GM18951 (cell line): Measurements from ENCODE around the gene FATE1.

Experiments
- POLR2A ChIP-seq: IDR thresholded peaks from 4 replicates; pipeline ENCODE4 v1.6.1; 2011; ENCODE audit warnings: mild to moderate bottlenecking; ENCODE audit not compliant: insufficient read length, insufficient read depth; ENCODE audit errors: extremely low read depth
- in situ Hi-C: fragments of 300-500 bp; cut with MboI; formaldehyde crosslinking; loops from one replicate; pipeline ENCODE4 v1.12.0; 2022; ENCODE audit warnings: low sequenced_read_pairs, mixed read lengths, inconsistent platforms; ENCODE audit not compliant: unreplicated experiment

The FATE1 gene

DNA sequence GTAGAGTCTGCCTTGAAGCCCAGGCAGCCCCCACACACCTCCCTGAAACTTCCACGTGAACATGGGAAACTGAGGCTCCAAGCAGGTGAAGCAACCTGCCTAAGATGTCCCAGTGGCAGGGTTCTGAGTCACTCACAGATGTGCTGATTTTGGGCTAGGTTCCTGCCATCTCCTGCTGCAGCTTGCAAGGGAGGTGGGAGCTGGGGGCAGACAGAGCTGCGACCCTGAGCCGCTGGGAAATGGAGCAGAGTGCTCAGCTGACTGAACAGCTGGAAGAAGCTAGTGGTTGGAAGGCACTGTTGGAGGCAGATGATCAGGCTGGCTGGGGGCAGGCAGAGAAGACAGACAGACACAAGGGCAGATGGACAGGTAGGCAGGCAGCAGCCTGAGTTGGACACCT lies 3.6 kb upstream of the FATE1 start:
- in situ Hi-C loops, result no loop called here

GRCh38 chrX:151713849-151714248 lies 2.0 kb upstream of the FATE1 start:
- TF ChIP-seq POLR2A, result no peak
- in situ Hi-C loops, result no loop called here

More for the DNA sequence above, 3.6 kb upstream of the FATE1 start:
- TF ChIP-seq POLR2A, result no peak

- no peak for TF ChIP-seq POLR2A
- in situ Hi-C loops, result no loop called here
Measured at GRCh38 chrX:151714362-151714761, 1.5 kb upstream of the FATE1 start.

- in situ Hi-C loops, result no loop called here
- no peak for TF ChIP-seq POLR2A
Measured at GRCh38 chrX:151722241-151722846, 6.5 kb downstream of the FATE1 start.

DNA sequence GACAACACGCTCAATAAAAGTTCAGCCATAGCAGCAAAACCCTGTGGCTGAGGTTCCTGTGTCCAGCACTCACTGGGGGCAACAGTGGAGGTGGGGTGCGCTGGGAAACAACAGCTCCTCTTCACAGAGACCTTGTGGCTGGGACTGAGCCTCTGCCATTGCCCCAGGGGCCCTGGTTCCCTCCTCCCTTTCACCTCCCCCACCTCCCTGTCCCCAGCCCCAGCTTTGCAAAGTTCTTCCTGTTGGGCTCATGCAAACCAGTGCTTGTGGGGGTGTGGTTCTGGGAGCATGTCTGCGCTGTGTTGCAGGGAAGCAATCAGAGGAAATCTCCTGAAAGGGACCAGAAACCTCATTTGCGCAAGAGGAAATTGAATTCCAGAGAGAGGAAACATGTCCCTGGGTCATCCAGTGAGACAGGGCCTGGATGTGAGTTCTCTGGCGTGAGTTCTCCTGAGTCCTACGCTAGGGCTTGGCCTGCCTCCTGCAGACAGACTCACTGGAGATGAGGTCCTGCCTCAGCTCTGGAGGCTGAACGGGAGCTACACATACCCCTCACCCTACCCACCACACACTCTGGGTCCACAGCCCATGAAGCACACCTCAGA lies 7.4 kb downstream of the FATE1 start:
- in situ Hi-C loops, result no loop called here
- no peak for TF ChIP-seq POLR2A

- no peak for TF ChIP-seq POLR2A
- in situ Hi-C loops, result loop anchor here (25.0 kb wide), 1 partner anchor 913 kb away; the partner anchor contains the start of gene GABRQ
Measured at GRCh38 chrX:151724563-151725337, 8.9 kb downstream of the FATE1 start.

DNA sequence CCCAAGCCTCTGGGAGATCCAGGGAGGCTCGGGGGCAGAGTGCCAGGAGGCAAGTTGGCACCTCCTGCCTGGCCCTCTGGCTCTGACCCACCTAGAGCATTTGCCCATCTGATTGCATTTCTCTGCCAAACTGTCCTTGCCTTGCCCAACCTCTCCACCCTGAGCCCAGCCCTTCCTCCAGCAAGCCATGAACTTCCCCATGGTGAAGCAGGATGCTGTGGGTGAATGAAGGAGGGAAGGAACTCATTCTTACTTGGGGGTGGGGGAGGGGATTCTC lies 9.4 kb downstream of the FATE1 start:
- no peak for TF ChIP-seq POLR2A

GRCh38 chrX:151726751-151727150 lies 10.9 kb downstream of the FATE1 start:
- in situ Hi-C loops, result loop anchor here (25.0 kb wide), 1 partner anchor 911 kb away; the partner anchor contains the start of gene GABRQ

More for the DNA sequence above, 9.4 kb downstream of the FATE1 start:
- in situ Hi-C loops, result loop anchor here (25.0 kb wide), 1 partner anchor 912 kb away; the partner anchor contains the start of gene GABRQ

DNA sequence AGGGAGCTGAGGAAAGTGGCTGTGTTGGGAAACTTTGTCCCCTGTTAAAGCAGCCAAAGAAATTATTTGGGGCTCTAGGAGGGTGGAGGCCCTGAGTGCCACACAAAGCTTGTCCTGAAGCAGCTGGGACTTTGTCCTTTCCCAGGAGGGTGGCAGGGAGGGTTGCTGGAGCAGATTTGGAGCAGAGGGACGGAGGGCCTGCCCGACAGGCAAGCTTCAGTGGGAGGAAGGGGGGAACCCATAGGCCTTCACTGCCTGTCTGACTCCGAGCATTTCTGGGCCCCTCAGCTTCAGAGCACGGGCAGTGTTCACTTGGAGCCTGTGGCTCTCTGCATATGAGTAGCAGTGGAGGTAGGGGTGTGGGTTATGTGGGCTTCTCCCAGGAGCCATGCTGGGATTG lies 11.5 kb downstream of the FATE1 start:
- no peak for TF ChIP-seq POLR2A
- in situ Hi-C loops, result loop anchor here (25.0 kb wide), 1 partner anchor 910 kb away; the partner anchor contains the start of gene GABRQ

More at GRCh38 chrX:151726751-151727150, 10.9 kb downstream of the FATE1 start:
- TF ChIP-seq POLR2A, result no peak

GRCh38 chrX:151729056-151729725 lies 13.4 kb downstream of the FATE1 start:
- TF ChIP-seq POLR2A, result no peak
- in situ Hi-C loops, result loop anchor here (25.0 kb wide), 1 partner anchor 908 kb away; the partner anchor contains the start of gene GABRQ

- in situ Hi-C loops, result loop anchor here (25.0 kb wide), 1 partner anchor 903 kb away; the partner anchor contains the start of gene GABRQ
- TF ChIP-seq POLR2A, result no peak
Measured at GRCh38 chrX:151734446-151734845, 18.6 kb downstream of the FATE1 start, which contains the start of gene CNGA2. Gene CNGA2, plus strand, starts transcription at chrX:151734746. Its CDS starts 3,738 bp downstream, at chrX:151738484.

DNA sequence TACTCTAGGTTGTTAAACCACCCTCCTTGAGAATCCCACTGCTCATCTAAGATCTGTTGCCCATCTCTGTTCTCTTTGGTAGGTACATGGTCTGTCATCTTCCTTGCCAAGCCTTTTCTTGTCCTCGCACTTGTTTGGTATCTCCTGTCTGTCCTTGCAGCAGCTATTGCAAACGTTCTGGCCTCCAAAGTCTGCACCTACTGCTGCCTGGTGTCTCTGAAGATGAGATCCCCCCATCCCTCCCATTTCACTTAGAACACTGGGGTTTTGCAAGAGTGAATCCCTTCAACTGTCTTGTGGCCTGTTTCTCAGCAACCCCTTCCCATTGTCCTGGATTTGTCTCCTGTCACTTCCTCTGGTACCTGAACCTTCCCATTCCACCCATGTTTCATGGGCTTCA lies 19.4 kb downstream of the FATE1 start:
- in situ Hi-C loops, result loop anchor here (25.0 kb wide), 1 partner anchor 902 kb away; the partner anchor contains the start of gene GABRQ
- TF ChIP-seq POLR2A, result no peak

- in situ Hi-C loops, result loop anchor here (25.0 kb wide), 1 partner anchor 901 kb away; the partner anchor contains the start of gene GABRQ
- TF ChIP-seq POLR2A, result no peak
Measured at GRCh38 chrX:151736685-151737084, 20.9 kb downstream of the FATE1 start.
